Prostate gland (tissue), 2 donors: ENCODE measurements around the gene HCN3.

ENCODE experiments used
- CTCF ChIP-seq, 4 experiments: fragments of 200-600 bp in 2 of 4; fragments of 450-650 bp in 2 of 4; sonication (generic) in 2 of 4; IDR thresholded peaks; 1 replicate in 3 of 4; 2 replicates in 1 of 4; pipeline ENCODE4 v1.5.1; 2016 to 2019; ENCODE audit warnings: antibody characterized with exemption in 4 of 4, mild to moderate bottlenecking in 2 of 4, moderate library complexity in 2 of 4
- POLR2A ChIP-seq: fragments of 450-650 bp; IDR thresholded peaks from one replicate; pipeline ENCODE4 v1.6.1; 2016; ENCODE audit warnings: antibody characterized with exemption, mild to moderate bottlenecking
- POLR2AphosphoS5 ChIP-seq: sonication (generic); formaldehyde crosslinking; IDR thresholded peaks from one replicate; pipeline ENCODE4 v1.6.1; 2017; ENCODE audit warnings: antibody characterized with exemption

GRCh38 chr1:155300024-155300423 is 22.8 kb downstream of the HCN3 start:
- TF ChIP-seq POLR2A = no peak
- no peak for TF ChIP-seq CTCF (IDR thresholded peaks at IDR 0.05)
- TF ChIP-seq POLR2AphosphoS5 = no peak
